OCI-LY1 (cell line): ENCODE results near the gene ZFP64.

ENCODE experiments used
- EZH2 ChIP-seq: fragments of 200-600 bp; sonication (generic), shearing (Covaris generic); IDR thresholded peaks from 2 replicates; pipeline ENCODE4 v1.8.0; 2017; ENCODE audit warnings: borderline replicate concordance, mixed run types, mild to moderate bottlenecking, antibody characterized with exemption, low read length, moderate library complexity, mixed read lengths
- TF ChIP-seq, protein P1 (sequence below): fragments of 200-600 bp; sonication (generic), shearing (Covaris generic); IDR thresholded peaks from 2 replicates; pipeline ENCODE4 v1.5.1; 2017; ENCODE audit warnings: mild to moderate bottlenecking, antibody characterized with exemption, low read length, moderate library complexity, mixed read lengths

DNA sequence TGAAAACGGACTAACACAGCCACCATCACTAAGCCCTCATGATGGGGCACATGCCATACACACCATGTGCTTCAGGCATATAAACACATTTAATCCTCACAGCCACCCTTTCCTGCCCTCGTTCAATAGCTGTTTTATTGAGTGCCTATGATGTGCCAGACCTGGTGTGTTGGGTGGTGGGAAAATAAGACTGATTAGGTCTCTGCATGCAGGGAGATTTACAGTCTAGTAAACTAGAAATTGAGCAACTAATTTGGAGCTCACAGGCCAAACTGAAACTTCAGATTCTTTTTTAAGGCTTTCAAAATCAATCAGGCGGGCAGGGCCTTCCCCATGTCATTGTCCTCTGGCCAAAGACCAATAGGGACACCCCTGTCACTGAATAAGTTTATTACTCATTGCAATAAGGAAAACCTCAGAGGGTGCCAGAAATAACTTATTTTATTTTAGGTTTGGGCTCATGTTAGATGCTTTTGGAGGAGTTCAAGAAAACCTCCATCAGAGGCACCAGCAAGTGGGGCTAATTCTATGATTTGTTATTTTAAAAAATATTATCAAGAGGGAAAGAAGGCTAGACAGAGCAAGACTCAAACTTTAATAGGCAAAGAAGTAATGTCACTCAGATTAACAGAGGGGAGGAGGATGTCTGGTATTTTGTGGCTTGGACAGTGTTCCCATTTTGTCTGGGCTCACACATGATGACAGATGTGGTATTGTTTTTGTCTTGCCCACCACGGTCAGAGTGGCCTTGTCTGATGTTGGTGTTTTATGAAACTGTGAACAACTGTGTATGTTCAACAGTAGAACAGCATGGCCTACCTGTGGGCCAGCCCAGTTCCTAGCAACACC lies 12.0 kb downstream of the ZFP64 start:
- TF ChIP-seq, protein P1, sequence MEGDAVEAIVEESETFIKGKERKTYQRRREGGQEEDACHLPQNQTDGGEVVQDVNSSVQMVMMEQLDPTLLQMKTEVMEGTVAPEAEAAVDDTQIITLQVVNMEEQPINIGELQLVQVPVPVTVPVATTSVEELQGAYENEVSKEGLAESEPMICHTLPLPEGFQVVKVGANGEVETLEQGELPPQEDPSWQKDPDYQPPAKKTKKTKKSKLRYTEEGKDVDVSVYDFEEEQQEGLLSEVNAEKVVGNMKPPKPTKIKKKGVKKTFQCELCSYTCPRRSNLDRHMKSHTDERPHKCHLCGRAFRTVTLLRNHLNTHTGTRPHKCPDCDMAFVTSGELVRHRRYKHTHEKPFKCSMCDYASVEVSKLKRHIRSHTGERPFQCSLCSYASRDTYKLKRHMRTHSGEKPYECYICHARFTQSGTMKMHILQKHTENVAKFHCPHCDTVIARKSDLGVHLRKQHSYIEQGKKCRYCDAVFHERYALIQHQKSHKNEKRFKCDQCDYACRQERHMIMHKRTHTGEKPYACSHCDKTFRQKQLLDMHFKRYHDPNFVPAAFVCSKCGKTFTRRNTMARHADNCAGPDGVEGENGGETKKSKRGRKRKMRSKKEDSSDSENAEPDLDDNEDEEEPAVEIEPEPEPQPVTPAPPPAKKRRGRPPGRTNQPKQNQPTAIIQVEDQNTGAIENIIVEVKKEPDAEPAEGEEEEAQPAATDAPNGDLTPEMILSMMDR, result no peak
- TF ChIP-seq EZH2, result no peak
